ENCODE results near the gene APRT. TPM values are rescaled to one million over a fixed set of nuclear protein-coding genes. Genes with fewer than 3 reads are reported as not detected.

The APRT gene
- total and polyA plus RNA-seq, 9 of the 15 experiments (the other 6 are each of a cell fraction or from before 2014, with no cell fraction given) = 41.7 to 409 (median 146) TPM

DNA sequence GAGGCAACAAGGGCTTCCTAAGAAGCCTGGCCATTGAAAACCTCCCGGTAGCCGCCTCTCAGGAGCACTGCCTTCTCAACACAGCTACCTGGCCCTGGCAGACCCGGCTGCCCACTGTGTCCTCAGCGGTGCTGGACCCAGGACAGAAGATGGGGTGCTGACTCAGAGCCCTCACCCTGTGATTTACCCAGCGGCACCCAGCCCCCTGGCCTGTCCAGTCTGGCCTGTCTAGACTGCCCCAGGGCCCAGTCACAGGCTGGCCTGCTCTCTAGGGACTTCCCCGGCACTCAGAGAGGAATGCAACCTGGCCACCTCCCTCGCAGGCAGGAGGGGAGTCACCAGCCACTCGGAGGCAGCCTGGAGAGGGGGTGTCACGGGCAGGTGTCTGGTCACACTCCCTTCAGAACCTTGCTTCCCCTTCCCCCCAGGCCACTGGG is 46.8 kb downstream of the APRT start:
- Histone ChIP-seq H3K36me3 (ENCODE audit: control insufficient read depth, insufficient read depth, low read length) (peaks cover 89% of the 10 kb centered on the region), H3K4me3 (no peak overlapping the region), H3K79me2 (ENCODE audit: control insufficient read depth, insufficient read depth, low read length) (peaks cover 100% of the 10 kb centered on the region), H3K27me3 (ENCODE audit: control insufficient read depth in 2 of 2, insufficient read depth in 2 of 2, low read length in 2 of 2) (no peaks in the 10 kb centered on the region), H3K9me1 (ENCODE audit: control insufficient read depth, insufficient read depth, low read length) (peaks cover 33% of the 10 kb centered on the region), H3K4me1 (replicated peaks in 1 of 2; ENCODE audit: control insufficient read depth in 2 of 2, insufficient read depth in 2 of 2, low read length in 2 of 2) (peaks cover 40 to 99% of the 10 kb centered on the region in 2 experiments), H3K9me3 (replicated peaks; ENCODE audit: control insufficient read depth, insufficient read depth, low read depth, low read length) (no peaks in the 10 kb centered on the region), H3K4me2 (ENCODE audit: insufficient read depth, low read length) (no peak overlapping the region), H2AFZ (ENCODE audit: low read depth, low read length) (no peak overlapping the region), H3K27ac (ENCODE audit: extremely low read depth, low read depth, low read length) (no peak overlapping the region; the same call in 2 of the 3 replicates), H3K9ac (ENCODE audit: insufficient read depth in 1 of 2, low read depth in 2 of 2, low read length in 2 of 2) (peak overlapping the region in 1 of 2 experiments; percentile 66; a peak in 2 of 4 replicates), H4K20me1 (replicated peaks; ENCODE audit: control insufficient read depth, insufficient read depth, low read length) (peaks cover 81% of the 10 kb centered on the region)
- in situ Hi-C loops (cut with MboI) = no loop called here
- intact Hi-C loops (cut with micrococcal nuclease) = no loop called here
- no peak for ATAC-seq
- DNase-seq (ENCODE audit: extremely low read depth in 1 of 4, low spot score in 3 of 4) = no peak
- BruUV-seq (replicated peaks) = no TSS peak
- CTCF ChIA-PET (ENCODE audit: low intra/inter-chr PET ratio) = no interaction called here
- 93% methylated on average over 9 of the region's 9 CpGs for WGBS (ENCODE audit: insufficient coverage, low coverage, missing lambda C conversion rate)
- POLR2A ChIA-PET = interaction anchor here (3.0 to 5.6 kb wide), 2 partner anchors 11 to 16 kb away, joined by 11 to 26 read pairs; no protein-coding TSS in a partner anchor
- no peak for FAIRE-seq
- TF ChIP-seq ZNF766 (CRISPR knock-in tag; conservative IDR thresholded peaks at IDR 0.05) (no peak), ZNF184 (CRISPR knock-in tag; IDR thresholded peaks at IDR 0.05) (no peak), PRMT5 (CRISPR knock-in tag; IDR thresholded peaks at IDR 0.05) (no peak), NFYB (IDR thresholded peaks at IDR 0.05; ENCODE audit: extremely low read depth, insufficient read length) (no peak), ZNF408 (CRISPR knock-in tag; IDR thresholded peaks at IDR 0.05; ENCODE audit: low read depth) (no peak), POLR2G (IDR thresholded peaks at IDR 0.05; ENCODE audit: low read depth, low read length) (peak; percentile 63), RBFOX2 (IDR thresholded peaks at IDR 0.05; ENCODE audit: low read depth, low read length) (0 out of 2 replicates have a peak, but pooled peaks have one; percentile 23), POLR2A (conservative IDR thresholded peaks at IDR 0.05) (peak; percentile 37), POU5F1 (IDR thresholded peaks at IDR 0.05; ENCODE audit: borderline replicate concordance, low read depth, low read length, partially characterized antibody) (no peak)
- TF ChIP-seq, protein P1, sequence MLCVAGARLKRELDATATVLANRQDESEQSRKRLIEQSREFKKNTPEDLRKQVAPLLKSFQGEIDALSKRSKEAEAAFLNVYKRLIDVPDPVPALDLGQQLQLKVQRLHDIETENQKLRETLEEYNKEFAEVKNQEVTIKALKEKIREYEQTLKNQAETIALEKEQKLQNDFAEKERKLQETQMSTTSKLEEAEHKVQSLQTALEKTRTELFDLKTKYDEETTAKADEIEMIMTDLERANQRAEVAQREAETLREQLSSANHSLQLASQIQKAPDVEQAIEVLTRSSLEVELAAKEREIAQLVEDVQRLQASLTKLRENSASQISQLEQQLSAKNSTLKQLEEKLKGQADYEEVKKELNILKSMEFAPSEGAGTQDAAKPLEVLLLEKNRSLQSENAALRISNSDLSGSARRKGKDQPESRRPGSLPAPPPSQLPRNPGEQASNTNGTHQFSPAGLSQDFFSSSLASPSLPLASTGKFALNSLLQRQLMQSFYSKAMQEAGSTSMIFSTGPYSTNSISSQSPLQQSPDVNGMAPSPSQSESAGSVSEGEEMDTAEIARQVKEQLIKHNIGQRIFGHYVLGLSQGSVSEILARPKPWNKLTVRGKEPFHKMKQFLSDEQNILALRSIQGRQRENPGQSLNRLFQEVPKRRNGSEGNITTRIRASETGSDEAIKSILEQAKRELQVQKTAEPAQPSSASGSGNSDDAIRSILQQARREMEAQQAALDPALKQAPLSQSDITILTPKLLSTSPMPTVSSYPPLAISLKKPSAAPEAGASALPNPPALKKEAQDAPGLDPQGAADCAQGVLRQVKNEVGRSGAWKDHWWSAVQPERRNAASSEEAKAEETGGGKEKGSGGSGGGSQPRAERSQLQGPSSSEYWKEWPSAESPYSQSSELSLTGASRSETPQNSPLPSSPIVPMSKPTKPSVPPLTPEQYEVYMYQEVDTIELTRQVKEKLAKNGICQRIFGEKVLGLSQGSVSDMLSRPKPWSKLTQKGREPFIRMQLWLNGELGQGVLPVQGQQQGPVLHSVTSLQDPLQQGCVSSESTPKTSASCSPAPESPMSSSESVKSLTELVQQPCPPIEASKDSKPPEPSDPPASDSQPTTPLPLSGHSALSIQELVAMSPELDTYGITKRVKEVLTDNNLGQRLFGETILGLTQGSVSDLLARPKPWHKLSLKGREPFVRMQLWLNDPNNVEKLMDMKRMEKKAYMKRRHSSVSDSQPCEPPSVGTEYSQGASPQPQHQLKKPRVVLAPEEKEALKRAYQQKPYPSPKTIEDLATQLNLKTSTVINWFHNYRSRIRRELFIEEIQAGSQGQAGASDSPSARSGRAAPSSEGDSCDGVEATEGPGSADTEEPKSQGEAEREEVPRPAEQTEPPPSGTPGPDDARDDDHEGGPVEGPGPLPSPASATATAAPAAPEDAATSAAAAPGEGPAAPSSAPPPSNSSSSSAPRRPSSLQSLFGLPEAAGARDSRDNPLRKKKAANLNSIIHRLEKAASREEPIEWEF (CRISPR knock-in tag; IDR thresholded peaks at IDR 0.05) = no peak
- TF ChIP-seq, protein P2, sequence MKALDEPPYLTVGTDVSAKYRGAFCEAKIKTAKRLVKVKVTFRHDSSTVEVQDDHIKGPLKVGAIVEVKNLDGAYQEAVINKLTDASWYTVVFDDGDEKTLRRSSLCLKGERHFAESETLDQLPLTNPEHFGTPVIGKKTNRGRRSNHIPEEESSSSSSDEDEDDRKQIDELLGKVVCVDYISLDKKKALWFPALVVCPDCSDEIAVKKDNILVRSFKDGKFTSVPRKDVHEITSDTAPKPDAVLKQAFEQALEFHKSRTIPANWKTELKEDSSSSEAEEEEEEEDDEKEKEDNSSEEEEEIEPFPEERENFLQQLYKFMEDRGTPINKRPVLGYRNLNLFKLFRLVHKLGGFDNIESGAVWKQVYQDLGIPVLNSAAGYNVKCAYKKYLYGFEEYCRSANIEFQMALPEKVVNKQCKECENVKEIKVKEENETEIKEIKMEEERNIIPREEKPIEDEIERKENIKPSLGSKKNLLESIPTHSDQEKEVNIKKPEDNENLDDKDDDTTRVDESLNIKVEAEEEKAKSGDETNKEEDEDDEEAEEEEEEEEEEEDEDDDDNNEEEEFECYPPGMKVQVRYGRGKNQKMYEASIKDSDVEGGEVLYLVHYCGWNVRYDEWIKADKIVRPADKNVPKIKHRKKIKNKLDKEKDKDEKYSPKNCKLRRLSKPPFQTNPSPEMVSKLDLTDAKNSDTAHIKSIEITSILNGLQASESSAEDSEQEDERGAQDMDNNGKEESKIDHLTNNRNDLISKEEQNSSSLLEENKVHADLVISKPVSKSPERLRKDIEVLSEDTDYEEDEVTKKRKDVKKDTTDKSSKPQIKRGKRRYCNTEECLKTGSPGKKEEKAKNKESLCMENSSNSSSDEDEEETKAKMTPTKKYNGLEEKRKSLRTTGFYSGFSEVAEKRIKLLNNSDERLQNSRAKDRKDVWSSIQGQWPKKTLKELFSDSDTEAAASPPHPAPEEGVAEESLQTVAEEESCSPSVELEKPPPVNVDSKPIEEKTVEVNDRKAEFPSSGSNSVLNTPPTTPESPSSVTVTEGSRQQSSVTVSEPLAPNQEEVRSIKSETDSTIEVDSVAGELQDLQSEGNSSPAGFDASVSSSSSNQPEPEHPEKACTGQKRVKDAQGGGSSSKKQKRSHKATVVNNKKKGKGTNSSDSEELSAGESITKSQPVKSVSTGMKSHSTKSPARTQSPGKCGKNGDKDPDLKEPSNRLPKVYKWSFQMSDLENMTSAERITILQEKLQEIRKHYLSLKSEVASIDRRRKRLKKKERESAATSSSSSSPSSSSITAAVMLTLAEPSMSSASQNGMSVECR (CRISPR knock-in tag; IDR thresholded peaks at IDR 0.05) = no peak
- TF ChIP-seq, protein P3, sequence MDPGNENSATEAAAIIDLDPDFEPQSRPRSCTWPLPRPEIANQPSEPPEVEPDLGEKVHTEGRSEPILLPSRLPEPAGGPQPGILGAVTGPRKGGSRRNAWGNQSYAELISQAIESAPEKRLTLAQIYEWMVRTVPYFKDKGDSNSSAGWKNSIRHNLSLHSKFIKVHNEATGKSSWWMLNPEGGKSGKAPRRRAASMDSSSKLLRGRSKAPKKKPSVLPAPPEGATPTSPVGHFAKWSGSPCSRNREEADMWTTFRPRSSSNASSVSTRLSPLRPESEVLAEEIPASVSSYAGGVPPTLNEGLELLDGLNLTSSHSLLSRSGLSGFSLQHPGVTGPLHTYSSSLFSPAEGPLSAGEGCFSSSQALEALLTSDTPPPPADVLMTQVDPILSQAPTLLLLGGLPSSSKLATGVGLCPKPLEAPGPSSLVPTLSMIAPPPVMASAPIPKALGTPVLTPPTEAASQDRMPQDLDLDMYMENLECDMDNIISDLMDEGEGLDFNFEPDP (CRISPR knock-in tag; IDR thresholded peaks at IDR 0.05) = no peak
